Fibroblast of peridontal ligament (primary cell): ENCODE results near the gene RPS6KB1.
"Not testable (repeated sequence)": the region's sequence is repeated elsewhere in the genome, so short reads cannot be mapped to it uniquely, and the experiment has no call there.

ENCODE experiments used
- DNase-seq: peaks from one replicate; pipeline ENCODE4 v3.0.0-alpha.2; 2010; ENCODE audit errors: extremely low read depth

The RPS6KB1 gene

GRCh38 chr17:59870482-59870881 lies 22.4 kb upstream of the RPS6KB1 start:
- no peak for DNase-seq

GRCh38 chr17:59872351-59872750 lies 20.6 kb upstream of the RPS6KB1 start:
- DNase-seq: no peak

GRCh38 chr17:59873414-59873813 lies 19.5 kb upstream of the RPS6KB1 start:
- DNase-seq: not testable (repeated sequence)

- DNase-seq: no peak
These were observed 18.5 kb upstream of the RPS6KB1 start for GRCh38 chr17:59874376-59874775.

GRCh38 chr17:59876107-59876506 lies 16.8 kb upstream of the RPS6KB1 start:
- DNase-seq: peak; percentile 37

GRCh38 chr17:59877965-59878364 lies 15.0 kb upstream of the RPS6KB1 start:
- no peak for DNase-seq

- no peak for DNase-seq
These were observed 14.3 kb upstream of the RPS6KB1 start for GRCh38 chr17:59878624-59879023.

- no peak for DNase-seq
These were observed 8.1 kb upstream of the RPS6KB1 start for GRCh38 chr17:59884861-59885260.

GRCh38 chr17:59888145-59888750 lies 4.7 kb upstream of the RPS6KB1 start:
- DNase-seq: no peak

GRCh38 chr17:59890720-59891119 lies 2.2 kb upstream of the RPS6KB1 start:
- peak; percentile 62 for DNase-seq

GRCh38 chr17:59892251-59892923 lies 534 bp upstream of the RPS6KB1 start:
- peak; percentile 100 for DNase-seq

GRCh38 chr17:59893676-59894100 lies 767 bp downstream of the RPS6KB1 start:
- DNase-seq: peak; percentile 23

GRCh38 chr17:59897090-59897489 lies 4.2 kb downstream of the RPS6KB1 start:
- no peak for DNase-seq

- DNase-seq: peak; percentile 57
These were observed 6.2 kb downstream of the RPS6KB1 start for GRCh38 chr17:59899099-59899498.

- DNase-seq: no peak
These were observed 8.7 kb downstream of the RPS6KB1 start for GRCh38 chr17:59901604-59902003.

- no peak for DNase-seq
These were observed 10.5 kb downstream of the RPS6KB1 start for GRCh38 chr17:59903455-59903854.

- DNase-seq: no peak
These were observed 14.5 kb downstream of the RPS6KB1 start for GRCh38 chr17:59907467-59907866.

- DNase-seq: peak; percentile 80
These were observed 21.4 kb downstream of the RPS6KB1 start for GRCh38 chr17:59914274-59914854.

- no peak for DNase-seq
These were observed 23.5 kb downstream of the RPS6KB1 start for GRCh38 chr17:59916446-59916845.

- DNase-seq: not testable (repeated sequence)
These were observed 27.7 kb downstream of the RPS6KB1 start for GRCh38 chr17:59920637-59921036.

GRCh38 chr17:59930121-59930520 lies 37.2 kb downstream of the RPS6KB1 start:
- DNase-seq: peak; percentile 3

- peak; percentile 72 for DNase-seq
These were observed 37.8 kb downstream of the RPS6KB1 start for GRCh38 chr17:59930768-59931167.

- DNase-seq: not testable (repeated sequence)
These were observed 40.4 kb downstream of the RPS6KB1 start for GRCh38 chr17:59933317-59933716.
